Stimulated activated CD8-positive, alpha-beta memory T cell treated with anti-CD3 and anti-CD28 coated beads, Interleukin-4, amount 100 ng/mL, for 4 hours (primary cell): ENCODE results near the gene MINDY3.

ENCODE experiments used
- DNase-seq, 2 donors: peaks; one replicate each; pipeline ENCODE4 v3.0.0-alpha.2; 2020; ENCODE audit warnings: low read depth in 2 of 2, low spot score in 1 of 2

Gene MINDY3

GRCh38 chr10:15739254-15739970, 120.9 kb downstream of the MINDY3 start:
- DNase-seq, result no peak

GRCh38 chr10:15738270-15738925, 121.9 kb downstream of the MINDY3 start:
- no peak for DNase-seq

GRCh38 chr10:15737656-15738055, 122.7 kb downstream of the MINDY3 start:
- no peak for DNase-seq

- no peak for DNase-seq
Observed at GRCh38 chr10:15735763-15736162, 124.5 kb downstream of the MINDY3 start.

GRCh38 chr10:15730341-15730740, 130.0 kb downstream of the MINDY3 start:
- DNase-seq, result no peak

- DNase-seq, result no peak
Observed at GRCh38 chr10:15729890-15730289, 130.4 kb downstream of the MINDY3 start.
